Measurements from ENCODE around the gene HMCN1. TPM values are rescaled to one million over a fixed set of nuclear protein-coding genes. Genes with fewer than 3 reads are reported as not detected.

HMCN1 gene
- total and polyA plus RNA-seq, 4 donors = 1.5 to 6.8 (median 3.5) TPM

DNA sequence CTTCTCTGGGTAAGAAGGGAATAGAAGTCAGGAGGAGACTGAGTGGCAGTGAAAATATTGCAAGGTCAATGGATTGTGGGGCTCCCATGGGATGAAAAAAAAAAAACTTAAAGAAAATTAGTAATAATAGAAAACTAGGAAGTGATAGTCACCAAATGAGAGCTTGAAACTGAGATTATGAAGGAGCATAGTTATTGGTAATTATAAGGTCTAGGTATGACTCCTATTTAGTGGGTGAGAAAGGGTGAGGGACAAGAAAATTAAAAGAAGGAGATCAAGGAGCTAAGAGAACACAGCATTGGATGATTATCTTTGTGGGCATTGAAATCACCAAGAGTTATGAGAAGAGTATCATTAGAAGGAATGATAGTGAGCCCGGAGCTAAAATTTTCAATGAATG lies 339.5 kb downstream of the HMCN1 start:
- H3K9ac ChIP-seq (ENCODE audit: low read depth in 1 of 2, low read length in 2 of 2) = no peak overlapping the region
- 91% methylated on average over 1 of the region's 1 CpG for WGBS
- H3K4me1 ChIP-seq (ENCODE audit: control insufficient read depth in 4 of 4, insufficient read depth in 4 of 4, low read length in 3 of 4) = no peaks in the 10 kb centered on the region
- H3K4me3 ChIP-seq (ENCODE audit: low read depth in 1 of 3, low read length in 3 of 3) = no peak overlapping the region
- no peak for DNase-seq (ENCODE audit: low spot score)
- TF ChIP-seq, protein P1, sequence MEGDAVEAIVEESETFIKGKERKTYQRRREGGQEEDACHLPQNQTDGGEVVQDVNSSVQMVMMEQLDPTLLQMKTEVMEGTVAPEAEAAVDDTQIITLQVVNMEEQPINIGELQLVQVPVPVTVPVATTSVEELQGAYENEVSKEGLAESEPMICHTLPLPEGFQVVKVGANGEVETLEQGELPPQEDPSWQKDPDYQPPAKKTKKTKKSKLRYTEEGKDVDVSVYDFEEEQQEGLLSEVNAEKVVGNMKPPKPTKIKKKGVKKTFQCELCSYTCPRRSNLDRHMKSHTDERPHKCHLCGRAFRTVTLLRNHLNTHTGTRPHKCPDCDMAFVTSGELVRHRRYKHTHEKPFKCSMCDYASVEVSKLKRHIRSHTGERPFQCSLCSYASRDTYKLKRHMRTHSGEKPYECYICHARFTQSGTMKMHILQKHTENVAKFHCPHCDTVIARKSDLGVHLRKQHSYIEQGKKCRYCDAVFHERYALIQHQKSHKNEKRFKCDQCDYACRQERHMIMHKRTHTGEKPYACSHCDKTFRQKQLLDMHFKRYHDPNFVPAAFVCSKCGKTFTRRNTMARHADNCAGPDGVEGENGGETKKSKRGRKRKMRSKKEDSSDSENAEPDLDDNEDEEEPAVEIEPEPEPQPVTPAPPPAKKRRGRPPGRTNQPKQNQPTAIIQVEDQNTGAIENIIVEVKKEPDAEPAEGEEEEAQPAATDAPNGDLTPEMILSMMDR (IDR thresholded peaks at IDR 0.05; ENCODE audit: low read depth, low read length, missing input control) = no peak
- no peak for TF ChIP-seq JUND (IDR thresholded peaks at IDR 0.05)
- no peak for TF ChIP-seq NR2F2 (IDR thresholded peaks at IDR 0.05)
- TF ChIP-seq HNF4G (IDR thresholded peaks at IDR 0.05) = no peak
- no peak for TF ChIP-seq RXRA (IDR thresholded peaks at IDR 0.05)
- TF ChIP-seq EGR1 (IDR thresholded peaks at IDR 0.05; ENCODE audit: low read depth in 2 of 2) = no peak
- TF ChIP-seq FOXA1 (IDR thresholded peaks at IDR 0.05) = no peak
- no peak for TF ChIP-seq GABPA (IDR thresholded peaks at IDR 0.05 in 1 of 2, conservative IDR thresholded peaks at IDR 0.05 in 1 of 2)
- TF ChIP-seq, protein P2, sequence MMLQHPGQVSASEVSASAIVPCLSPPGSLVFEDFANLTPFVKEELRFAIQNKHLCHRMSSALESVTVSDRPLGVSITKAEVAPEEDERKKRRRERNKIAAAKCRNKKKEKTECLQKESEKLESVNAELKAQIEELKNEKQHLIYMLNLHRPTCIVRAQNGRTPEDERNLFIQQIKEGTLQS (IDR thresholded peaks at IDR 0.05) = no peak
- TF ChIP-seq, protein P3, sequence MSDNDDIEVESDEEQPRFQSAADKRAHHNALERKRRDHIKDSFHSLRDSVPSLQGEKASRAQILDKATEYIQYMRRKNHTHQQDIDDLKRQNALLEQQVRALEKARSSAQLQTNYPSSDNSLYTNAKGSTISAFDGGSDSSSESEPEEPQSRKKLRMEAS (IDR thresholded peaks at IDR 0.05) = no peak
- TF ChIP-seq FOXA2 (IDR thresholded peaks at IDR 0.05) = no peak
- no peak for TF ChIP-seq TAF1 (conservative IDR thresholded peaks at IDR 0.05)
- TF ChIP-seq, protein P4, sequence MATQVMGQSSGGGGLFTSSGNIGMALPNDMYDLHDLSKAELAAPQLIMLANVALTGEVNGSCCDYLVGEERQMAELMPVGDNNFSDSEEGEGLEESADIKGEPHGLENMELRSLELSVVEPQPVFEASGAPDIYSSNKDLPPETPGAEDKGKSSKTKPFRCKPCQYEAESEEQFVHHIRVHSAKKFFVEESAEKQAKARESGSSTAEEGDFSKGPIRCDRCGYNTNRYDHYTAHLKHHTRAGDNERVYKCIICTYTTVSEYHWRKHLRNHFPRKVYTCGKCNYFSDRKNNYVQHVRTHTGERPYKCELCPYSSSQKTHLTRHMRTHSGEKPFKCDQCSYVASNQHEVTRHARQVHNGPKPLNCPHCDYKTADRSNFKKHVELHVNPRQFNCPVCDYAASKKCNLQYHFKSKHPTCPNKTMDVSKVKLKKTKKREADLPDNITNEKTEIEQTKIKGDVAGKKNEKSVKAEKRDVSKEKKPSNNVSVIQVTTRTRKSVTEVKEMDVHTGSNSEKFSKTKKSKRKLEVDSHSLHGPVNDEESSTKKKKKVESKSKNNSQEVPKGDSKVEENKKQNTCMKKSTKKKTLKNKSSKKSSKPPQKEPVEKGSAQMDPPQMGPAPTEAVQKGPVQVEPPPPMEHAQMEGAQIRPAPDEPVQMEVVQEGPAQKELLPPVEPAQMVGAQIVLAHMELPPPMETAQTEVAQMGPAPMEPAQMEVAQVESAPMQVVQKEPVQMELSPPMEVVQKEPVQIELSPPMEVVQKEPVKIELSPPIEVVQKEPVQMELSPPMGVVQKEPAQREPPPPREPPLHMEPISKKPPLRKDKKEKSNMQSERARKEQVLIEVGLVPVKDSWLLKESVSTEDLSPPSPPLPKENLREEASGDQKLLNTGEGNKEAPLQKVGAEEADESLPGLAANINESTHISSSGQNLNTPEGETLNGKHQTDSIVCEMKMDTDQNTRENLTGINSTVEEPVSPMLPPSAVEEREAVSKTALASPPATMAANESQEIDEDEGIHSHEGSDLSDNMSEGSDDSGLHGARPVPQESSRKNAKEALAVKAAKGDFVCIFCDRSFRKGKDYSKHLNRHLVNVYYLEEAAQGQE (IDR thresholded peaks at IDR 0.05) = no peak
- TF ChIP-seq, protein P5, sequence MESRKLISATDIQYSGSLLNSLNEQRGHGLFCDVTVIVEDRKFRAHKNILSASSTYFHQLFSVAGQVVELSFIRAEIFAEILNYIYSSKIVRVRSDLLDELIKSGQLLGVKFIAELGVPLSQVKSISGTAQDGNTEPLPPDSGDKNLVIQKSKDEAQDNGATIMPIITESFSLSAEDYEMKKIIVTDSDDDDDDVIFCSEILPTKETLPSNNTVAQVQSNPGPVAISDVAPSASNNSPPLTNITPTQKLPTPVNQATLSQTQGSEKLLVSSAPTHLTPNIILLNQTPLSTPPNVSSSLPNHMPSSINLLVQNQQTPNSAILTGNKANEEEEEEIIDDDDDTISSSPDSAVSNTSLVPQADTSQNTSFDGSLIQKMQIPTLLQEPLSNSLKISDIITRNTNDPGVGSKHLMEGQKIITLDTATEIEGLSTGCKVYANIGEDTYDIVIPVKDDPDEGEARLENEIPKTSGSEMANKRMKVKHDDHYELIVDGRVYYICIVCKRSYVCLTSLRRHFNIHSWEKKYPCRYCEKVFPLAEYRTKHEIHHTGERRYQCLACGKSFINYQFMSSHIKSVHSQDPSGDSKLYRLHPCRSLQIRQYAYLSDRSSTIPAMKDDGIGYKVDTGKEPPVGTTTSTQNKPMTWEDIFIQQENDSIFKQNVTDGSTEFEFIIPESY (IDR thresholded peaks at IDR 0.05) = no peak
- no peak for TF ChIP-seq HNF4A (conservative IDR thresholded peaks at IDR 0.05)
- TF ChIP-seq YY1 (IDR thresholded peaks at IDR 0.05) = no peak
- H3K27ac ChIP-seq (ENCODE audit: low read depth in 1 of 2, low read length in 2 of 2) = no peak overlapping the region
- H3K9me3 ChIP-seq (ENCODE audit: control insufficient read depth in 4 of 4, low read length in 3 of 4) = no peaks in the 10 kb centered on the region
- H3K27me3 ChIP-seq (ENCODE audit: control insufficient read depth in 4 of 4, insufficient read depth in 4 of 4, low read length in 3 of 4) = no peaks in the 10 kb centered on the region
- H3K36me3 ChIP-seq (ENCODE audit: control insufficient read depth in 4 of 4, insufficient read depth in 3 of 4, low read depth in 1 of 4, low read length in 3 of 4) = no peaks in the 10 kb centered on the region

DNA sequence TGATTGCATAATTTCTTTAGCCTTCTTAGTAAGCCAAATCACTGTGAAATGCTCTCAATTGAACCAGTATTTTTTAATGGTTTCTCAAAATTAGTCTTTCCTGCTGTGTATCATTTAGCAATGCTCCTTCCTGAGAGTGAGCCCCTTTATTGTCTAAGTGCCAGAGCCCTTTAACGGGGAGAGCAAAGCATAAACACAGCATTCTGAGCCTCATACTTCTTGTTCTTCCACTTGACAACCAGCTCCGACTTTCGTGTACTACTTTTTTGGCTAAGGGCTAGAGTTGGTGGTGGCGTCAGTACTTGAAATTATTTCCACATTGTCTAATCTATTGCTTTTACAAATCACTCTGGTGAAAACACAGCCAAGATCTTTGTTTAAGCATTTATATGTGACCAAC lies 341.8 kb downstream of the HMCN1 start:
- H3K4me1 ChIP-seq (ENCODE audit: control insufficient read depth in 4 of 4, insufficient read depth in 4 of 4, low read length in 3 of 4) = no peaks in the 10 kb centered on the region
- no peak overlapping the region for H3K9ac ChIP-seq (ENCODE audit: low read depth in 1 of 2, low read length in 2 of 2)
- TF ChIP-seq EGR1 (IDR thresholded peaks at IDR 0.05; ENCODE audit: low read depth in 2 of 2) (no peak), HNF4G (IDR thresholded peaks at IDR 0.05) (no peak), SP1 (IDR thresholded peaks at IDR 0.05) (no peak), FOXA2 (IDR thresholded peaks at IDR 0.05) (no peak), FOXA1 (IDR thresholded peaks at IDR 0.05) (no peak), TAF1 (conservative IDR thresholded peaks at IDR 0.05) (no peak)
- TF ChIP-seq, protein P3 (IDR thresholded peaks at IDR 0.05) = no peak
- TF ChIP-seq, protein P4 (IDR thresholded peaks at IDR 0.05) = no peak
- TF ChIP-seq, protein P2 (IDR thresholded peaks at IDR 0.05) = no peak
- H3K4me3 ChIP-seq (ENCODE audit: low read depth in 1 of 3, low read length in 3 of 3) = no peak overlapping the region
- no peak overlapping the region for H3K27ac ChIP-seq (ENCODE audit: low read depth in 1 of 2, low read length in 2 of 2)
- H3K27me3 ChIP-seq (ENCODE audit: control insufficient read depth in 4 of 4, insufficient read depth in 4 of 4, low read length in 3 of 4) = no peaks in the 10 kb centered on the region
- no peak for DNase-seq (ENCODE audit: low spot score)
- 68% methylated on average over 4 of the region's 4 CpGs for WGBS
- H3K36me3 ChIP-seq (ENCODE audit: control insufficient read depth in 4 of 4, insufficient read depth in 3 of 4, low read depth in 1 of 4, low read length in 3 of 4) = no peaks in the 10 kb centered on the region
- H3K9me3 ChIP-seq (ENCODE audit: control insufficient read depth in 4 of 4, low read length in 3 of 4) = no peaks in the 10 kb centered on the region

Data from liver (tissue), 9 donors.